Spleen (tissue), 11 donors: ENCODE results near the gene MEG3. TPM values are rescaled to one million over a fixed set of nuclear protein-coding genes. Genes with fewer than 3 reads are reported as not detected.

ENCODE experiments used
- DNase-seq: peaks from one replicate; pipeline ENCODE4 v3.0.0-alpha.2; 2020
- H3K27ac ChIP-seq, 8 donors: fragments of 200-600 bp; sonication (generic) in 7 of 8; 1 replicate in 4 of 8; 2 replicates in 4 of 8; pipeline versions ENCODE4 v1.5.0 to v1.8.0; 2016 to 2021; ENCODE audit warnings: inconsistent platforms in 4 of 8, mild to moderate bottlenecking in 4 of 8, moderate library complexity in 1 of 8
- H3K27me3 ChIP-seq, 7 donors: fragments of 200-600 bp; sonication (generic) in 6 of 7; replicated peaks in 1 of 7; 1 replicate in 4 of 7; 2 replicates in 3 of 7; pipeline versions ENCODE4 v1.5.0 to v1.8.0; 2016 to 2021; ENCODE audit warnings: inconsistent platforms in 3 of 7, mild to moderate bottlenecking in 1 of 7
- H3K36me3 ChIP-seq, 6 donors: fragments of 200-600 bp; sonication (generic) in 5 of 6; 1 replicate in 4 of 6; 2 replicates in 2 of 6; pipeline versions ENCODE4 v1.5.0 to v1.8.0; 2016 to 2021; ENCODE audit warnings: inconsistent platforms in 2 of 6
- H3K4me1 ChIP-seq, 6 donors: fragments of 200-600 bp; sonication (generic) in 5 of 6; 1 replicate in 3 of 6; 2 replicates in 3 of 6; pipeline versions ENCODE4 v1.5.0 to v1.8.0; 2016 to 2021; ENCODE audit warnings: inconsistent platforms in 3 of 6
- H3K4me3 ChIP-seq, 8 donors: fragments of 200-600 bp; sonication (generic) in 7 of 8; 1 replicate in 4 of 8; 2 replicates in 4 of 8; pipeline versions ENCODE4 v1.5.0 to v1.8.0; 2016 to 2021; ENCODE audit warnings: inconsistent platforms in 4 of 8, mild to moderate bottlenecking in 4 of 8, moderate library complexity in 2 of 8
- H3K9me3 ChIP-seq, 8 donors: fragments of 200-600 bp; sonication (generic) in 7 of 8; 1 replicate in 4 of 8; 2 replicates in 4 of 8; pipeline versions ENCODE4 v1.5.0 to v1.8.0; 2016 to 2021; ENCODE audit warnings: inconsistent platforms in 4 of 8
- POLR2A ChIP-seq, 3 donors: fragments of 450-650 bp; IDR thresholded peaks; one replicate each; pipeline ENCODE4 v1.5.1; 2017; ENCODE audit warnings: antibody characterized with exemption in 3 of 3, mild to moderate bottlenecking in 1 of 3
- POLR2AphosphoS5 ChIP-seq, 3 donors: sonication (generic); formaldehyde crosslinking; IDR thresholded peaks; one replicate each; pipeline ENCODE4 v1.5.1; 2017; ENCODE audit warnings: antibody characterized with exemption in 3 of 3
- WGBS, 5 donors: extraction: QIAGEN DNeasy Blood & Tissue Kit in 3 of 5; methylation state at CpG; one replicate each; pipeline versions ENCODE4 v1.1.5 to v1.1.7; 2013 to 2018; 5-methylcytosine and 5-hydroxymethylcytosine counted together
- intact Hi-C: fragments of 100-400 bp; cut with DNase I; formaldehyde crosslinking; loops from one replicate; pipeline ENCODE4 v1.15.0; 2023; ENCODE audit warnings: low total_unique reads
- polyA plus RNA-seq, 3 donors: library from polyadenylated mRNA; stranded (reverse); fragments of 200-250 nt; gene quantifications; one replicate each; pipeline ENCODE4 v1.2.1, GENCODE V29; 2013
- total RNA-seq, 7 donors: library from RNA; depleted of rRNA in 3 of 7; stranded (reverse); fragments of >200 nt in 3 of 7; fragmentation: NEBNext Ultra II Directional in 4 of 7; extraction: Animal tissue kit (Norgen Biotek cat#: 25700) in 4 of 7; gene quantifications; one replicate each; pipeline versions ENCODE4 v1.1.0 to v1.2.1, GENCODE V29; 2016 to 2021
- TF ChIP-seq, protein P1 (sequence below), 11 experiments: fragments of 200-600 bp in 7 of 11; fragments of 450-650 bp in 4 of 11; sonication (generic) in 4 of 11; IDR thresholded peaks in 8 of 11; conservative IDR thresholded peaks in 3 of 11; 1 replicate in 7 of 11; 2 replicates in 4 of 11; pipeline versions ENCODE4 v1.4.0 to v1.8.0; 2016 to 2021; ENCODE audit warnings: antibody characterized with exemption in 11 of 11, inconsistent platforms in 4 of 11, mild to moderate bottlenecking in 1 of 11
- donor health status: healthy with polysubstance abuse.
- donor health status: DM: no; HTN: no; CAD: no; lungs with moderate emphysema.
- donor health status: DM: no; HTN: no; CAD: no.
- donor health status: Bipolar disorder and iron deficiency.
- donor health status: healthy.
- donor health status: DM: no; HTN: no; CAD: no.
- donor health status: DM: yes; HTN: yes; CAD: no.

The MEG3 gene
- total and polyA plus RNA-seq, 10 donors: 86.5 to 763 (median 187) TPM

DNA sequence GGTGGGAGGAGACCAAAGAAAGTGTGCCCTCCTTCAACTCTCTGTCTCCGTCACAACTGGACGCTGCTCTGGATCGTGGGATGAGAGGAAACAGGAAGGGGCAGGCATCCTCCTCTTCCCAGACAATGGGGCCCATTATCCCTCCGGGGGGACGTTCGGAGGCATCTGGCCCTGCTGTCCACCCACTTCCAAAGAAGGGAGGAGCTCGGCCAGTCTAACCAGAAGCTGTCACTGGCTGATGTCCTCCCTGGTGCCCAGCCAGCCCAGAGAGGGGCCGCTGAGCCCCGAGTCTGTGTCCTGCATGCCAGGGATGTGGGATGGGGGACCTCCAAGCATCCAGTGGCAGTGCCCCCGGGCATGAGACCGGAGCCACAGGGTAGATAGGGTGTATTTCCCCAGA, 39.8 kb upstream of the MEG3 start:
- intact Hi-C loops: no loop called here
- peaks cover 0 to 9% (median 0%) of the 10 kb centered on the region in 7 donors for H3K27me3 ChIP-seq
- no peaks in the 10 kb centered on the region for H3K36me3 ChIP-seq
- H3K4me3 ChIP-seq: no peak overlapping the region
- no peak overlapping the region for H3K27ac ChIP-seq
- TF ChIP-seq POLR2AphosphoS5 (IDR thresholded peaks at IDR 0.05): no peak
- TF ChIP-seq POLR2A (IDR thresholded peaks at IDR 0.05): no peak
- TF ChIP-seq, protein P1, sequence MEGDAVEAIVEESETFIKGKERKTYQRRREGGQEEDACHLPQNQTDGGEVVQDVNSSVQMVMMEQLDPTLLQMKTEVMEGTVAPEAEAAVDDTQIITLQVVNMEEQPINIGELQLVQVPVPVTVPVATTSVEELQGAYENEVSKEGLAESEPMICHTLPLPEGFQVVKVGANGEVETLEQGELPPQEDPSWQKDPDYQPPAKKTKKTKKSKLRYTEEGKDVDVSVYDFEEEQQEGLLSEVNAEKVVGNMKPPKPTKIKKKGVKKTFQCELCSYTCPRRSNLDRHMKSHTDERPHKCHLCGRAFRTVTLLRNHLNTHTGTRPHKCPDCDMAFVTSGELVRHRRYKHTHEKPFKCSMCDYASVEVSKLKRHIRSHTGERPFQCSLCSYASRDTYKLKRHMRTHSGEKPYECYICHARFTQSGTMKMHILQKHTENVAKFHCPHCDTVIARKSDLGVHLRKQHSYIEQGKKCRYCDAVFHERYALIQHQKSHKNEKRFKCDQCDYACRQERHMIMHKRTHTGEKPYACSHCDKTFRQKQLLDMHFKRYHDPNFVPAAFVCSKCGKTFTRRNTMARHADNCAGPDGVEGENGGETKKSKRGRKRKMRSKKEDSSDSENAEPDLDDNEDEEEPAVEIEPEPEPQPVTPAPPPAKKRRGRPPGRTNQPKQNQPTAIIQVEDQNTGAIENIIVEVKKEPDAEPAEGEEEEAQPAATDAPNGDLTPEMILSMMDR (IDR thresholded peaks at IDR 0.05 in 8 of 11, conservative IDR thresholded peaks at IDR 0.05 in 3 of 11): no peak
- no peaks in the 10 kb centered on the region for H3K9me3 ChIP-seq
- peak; percentile 41 for DNase-seq
- H3K4me1 ChIP-seq: peaks cover 0 to 21% (median 0%) of the 10 kb centered on the region in 6 donors
- 66 to 76% (median 71%) methylated on average over 11 of the region's 11 CpGs for WGBS, 5 donors

DNA sequence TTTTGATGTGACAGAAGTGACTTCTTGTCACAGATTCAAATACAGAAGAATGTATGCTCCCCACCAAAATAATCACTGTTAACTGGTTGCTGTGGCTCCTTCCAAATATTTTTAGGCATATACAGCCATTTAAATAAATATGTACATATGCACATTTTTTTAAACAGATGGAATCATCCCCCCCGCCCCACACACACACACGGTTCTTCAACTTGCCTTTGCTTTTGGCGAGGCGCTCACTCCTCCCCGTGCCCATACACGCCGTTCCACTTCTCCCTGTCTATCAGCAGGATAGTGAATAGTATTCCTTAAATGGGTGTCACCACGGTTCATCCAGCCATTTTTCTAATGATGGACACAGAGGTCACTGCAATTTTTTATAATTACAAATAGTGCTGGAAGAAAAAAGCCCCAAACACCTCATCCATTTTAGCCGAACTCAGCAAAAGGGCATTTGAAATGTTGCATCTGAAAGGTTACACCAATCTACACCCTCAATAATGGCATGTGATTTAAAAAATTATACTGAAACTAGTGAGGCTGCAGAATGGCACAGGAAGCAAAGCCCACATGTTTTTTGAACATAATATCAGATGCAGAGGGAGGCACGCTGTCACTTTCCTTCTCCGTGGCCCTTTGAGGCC, 39.2 kb upstream of the MEG3 start:
- H3K27ac ChIP-seq: no peak overlapping the region
- H3K4me1 ChIP-seq: peaks cover 0 to 21% (median 0%) of the 10 kb centered on the region in 6 donors
- H3K36me3 ChIP-seq: no peaks in the 10 kb centered on the region
- TF ChIP-seq, protein P1 (IDR thresholded peaks at IDR 0.05 in 8 of 11, conservative IDR thresholded peaks at IDR 0.05 in 3 of 11): no peak
- TF ChIP-seq POLR2AphosphoS5 (IDR thresholded peaks at IDR 0.05): no peak
- TF ChIP-seq POLR2A (IDR thresholded peaks at IDR 0.05): no peak
- no peak overlapping the region for H3K4me3 ChIP-seq
- H3K9me3 ChIP-seq: no peaks in the 10 kb centered on the region
- intact Hi-C loops: no loop called here
- DNase-seq: peak; percentile 11
- WGBS, 5 donors: 83 to 89% (median 85%) methylated on average over 11 of the region's 11 CpGs
- peaks cover 0 to 14% (median 0%) of the 10 kb centered on the region in 7 donors for H3K27me3 ChIP-seq

DNA sequence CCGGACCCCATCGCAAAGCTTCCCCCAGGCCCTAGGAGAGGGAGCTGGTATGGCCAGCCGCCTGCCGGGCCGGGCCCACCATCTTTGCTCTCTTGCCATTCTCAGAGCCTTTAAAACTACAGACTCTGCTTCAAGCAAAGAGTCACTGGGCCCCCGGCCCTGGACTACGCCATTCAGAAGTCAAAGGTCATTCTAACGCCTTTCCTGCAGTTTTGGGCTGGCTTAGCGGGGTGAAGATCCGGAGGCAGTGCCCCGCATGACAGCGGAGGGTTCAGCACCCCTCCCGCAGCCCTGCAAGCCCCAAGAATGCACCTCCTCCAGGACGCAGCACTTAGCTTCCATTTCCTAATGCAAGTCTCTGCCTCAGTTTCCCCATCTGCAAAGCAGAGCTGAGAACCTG, 38.3 kb upstream of the MEG3 start:
- H3K27me3 ChIP-seq: peaks cover 0 to 23% (median 0%) of the 10 kb centered on the region in 7 donors
- 92 to 96% (median 94%) methylated on average over 13 to 14 of the region's 14 CpGs for WGBS, 5 donors
- no peak for DNase-seq
- TF ChIP-seq, protein P1 (IDR thresholded peaks at IDR 0.05 in 8 of 11, conservative IDR thresholded peaks at IDR 0.05 in 3 of 11): no peak
- TF ChIP-seq POLR2AphosphoS5 (IDR thresholded peaks at IDR 0.05) (no peak), POLR2A (IDR thresholded peaks at IDR 0.05) (no peak)
- H3K4me3 ChIP-seq: no peak overlapping the region
- peaks cover 0 to 21% (median 0%) of the 10 kb centered on the region in 6 donors for H3K4me1 ChIP-seq
- H3K27ac ChIP-seq: no peak overlapping the region
- H3K9me3 ChIP-seq: no peaks in the 10 kb centered on the region
- H3K36me3 ChIP-seq: no peaks in the 10 kb centered on the region
- intact Hi-C loops: no loop called here

DNA sequence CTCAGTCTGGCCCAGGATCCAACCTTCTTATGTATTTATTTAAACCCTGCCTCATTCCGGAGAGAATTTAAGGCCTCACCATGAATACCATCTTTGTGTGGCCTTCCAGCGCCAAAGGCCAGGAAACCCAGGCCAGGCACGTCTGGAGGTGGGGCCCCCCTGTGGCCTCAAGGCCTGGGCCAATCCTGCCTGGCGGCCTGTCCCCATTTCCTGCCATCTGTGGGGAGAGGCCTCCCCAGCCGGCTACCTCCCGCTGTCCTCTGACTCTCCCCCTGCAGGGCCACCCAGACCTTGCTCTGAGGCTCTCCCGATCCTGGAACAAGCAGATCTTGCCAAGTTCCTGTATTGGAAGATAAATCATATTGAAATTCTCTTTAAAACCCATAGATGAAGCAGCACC, 37.4 kb upstream of the MEG3 start:
- intact Hi-C loops: no loop called here
- peaks cover 0 to 21% (median 0%) of the 10 kb centered on the region in 6 donors for H3K4me1 ChIP-seq
- 27 to 58% (median 46%) methylated on average over 6 to 7 of the region's 7 CpGs for WGBS, 5 donors
- no peak for TF ChIP-seq POLR2A (IDR thresholded peaks at IDR 0.05)
- peak in 2 of 3 donors; percentile 22 to 48 for TF ChIP-seq POLR2AphosphoS5 (IDR thresholded peaks at IDR 0.05)
- TF ChIP-seq, protein P1 (IDR thresholded peaks at IDR 0.05 in 8 of 11, conservative IDR thresholded peaks at IDR 0.05 in 3 of 11): no peak
- H3K9me3 ChIP-seq: no peaks in the 10 kb centered on the region
- no peak for DNase-seq
- no peak overlapping the region for H3K27ac ChIP-seq
- H3K27me3 ChIP-seq: peaks cover 0 to 28% (median 0%) of the 10 kb centered on the region in 7 donors
- H3K36me3 ChIP-seq: no peaks in the 10 kb centered on the region
- no peak overlapping the region for H3K4me3 ChIP-seq
